PC-9 (cell line): ENCODE data around the gene TPK1. TPM values are rescaled to one million over a fixed set of nuclear protein-coding genes. Genes with fewer than 3 reads are reported as not detected.

Experiments used
- BruUV-seq: library from RNA; stranded (reverse); fragments of 400-500 nt; replicated peaks from 2 replicates; lab custom pipeline; 2021; lab: Mats Ljungman, UMichigan
- CTCF ChIA-PET: fragments of 300-600 bp; sonication (Branson Sonifier 250); formaldehyde crosslinking; loops from one replicate; lab custom pipeline; 2022; ENCODE audit warnings: antibody characterized with exemption; lab: Charles Lee
- POLR2A ChIA-PET: fragments of 300-600 bp; sonication (Branson Sonifier 250); formaldehyde crosslinking; loops from one replicate; lab custom pipeline; 2022; ENCODE audit warnings: antibody characterized with exemption; ENCODE audit not compliant: unreplicated experiment; lab: Charles Lee
- DNase-seq, 2 experiments: peaks; one replicate each; pipeline versions ENCODE4 v3.0.0 to v3.0.0-alpha.2; 2015 to 2022; ENCODE audit warnings: mixed read lengths in 1 of 2
- H2AFZ ChIP-seq: fragments of 200-600 bp; sonication (generic); 2 replicates; pipeline ENCODE4 v1.8.1; 2017; ENCODE audit warnings: antibody characterized with exemption
- H3F3A ChIP-seq: fragments of 200-600 bp; sonication (generic); 2 replicates; pipeline ENCODE4 v1.8.1; 2017; ENCODE audit warnings: antibody characterized with exemption, mild to moderate bottlenecking, low read depth; ENCODE audit not compliant: insufficient read depth
- H3K27ac ChIP-seq: fragments of 200-600 bp; sonication (generic); 2 replicates; pipeline ENCODE4 v1.6.1; 2016; ENCODE audit warnings: mixed run types
- H3K27me3 ChIP-seq: fragments of 200-600 bp; sonication (generic); 2 replicates; pipeline ENCODE4 v1.6.1; 2016; ENCODE audit warnings: low read depth, mixed run types; ENCODE audit not compliant: insufficient read depth
- H3K36me3 ChIP-seq: fragments of 200-600 bp; sonication (generic); 2 replicates; pipeline ENCODE4 v1.6.1; 2016; ENCODE audit warnings: low read depth, mixed run types
- H3K4me1 ChIP-seq: fragments of 200-600 bp; sonication (generic); replicated peaks from 2 replicates; pipeline ENCODE4 v1.6.1; 2016; ENCODE audit warnings: mixed run types; ENCODE audit not compliant: insufficient read depth
- H3K4me2 ChIP-seq: fragments of 200-600 bp; sonication (generic); 2 replicates; pipeline ENCODE4 v1.6.1; 2017; ENCODE audit warnings: mixed run types
- H3K4me3 ChIP-seq: fragments of 200-600 bp; sonication (generic); 2 replicates; pipeline ENCODE4 v1.6.1; 2016; ENCODE audit warnings: mixed run types
- H3K79me2 ChIP-seq: fragments of 200-600 bp; sonication (generic); 2 replicates; pipeline ENCODE4 v1.6.1; 2017; ENCODE audit warnings: low read depth, mixed run types
- H3K9me2 ChIP-seq: fragments of 200-600 bp; sonication (generic); 2 replicates; pipeline ENCODE4 v1.8.1; 2017; ENCODE audit warnings: mild to moderate bottlenecking; ENCODE audit not compliant: insufficient read depth
- H3K9me3 ChIP-seq: fragments of 200-600 bp; sonication (generic); 2 replicates; pipeline ENCODE4 v1.8.1; 2016; ENCODE audit warnings: low read depth; ENCODE audit not compliant: insufficient read depth
- H4K20me1 ChIP-seq: fragments of 200-600 bp; sonication (generic); 2 replicates; pipeline ENCODE4 v1.8.1; 2017; ENCODE audit not compliant: insufficient read depth
- CTCF ChIP-seq: fragments of 200-600 bp; sonication (generic); conservative IDR thresholded peaks from 2 replicates; pipeline ENCODE4 v1.6.1; 2017; ENCODE audit warnings: mixed run types, antibody characterized with exemption, mild to moderate bottlenecking, moderate library complexity
- EZH2 ChIP-seq: fragments of 200-600 bp; sonication (generic); IDR thresholded peaks from 2 replicates; pipeline ENCODE4 v1.8.0; 2017; ENCODE audit warnings: antibody characterized with exemption, low read depth
- intact Hi-C: fragments of 100-400 bp; cut with micrococcal nuclease; formaldehyde crosslinking; loops from one replicate; pipeline ENCODE4 v1.10.0; 2022; ENCODE audit not compliant: unreplicated experiment
- total RNA-seq: library from RNA; stranded (reverse); gene quantifications from 2 replicates; pipeline ENCODE4 v1.2.3, GENCODE V29; 2021

TPK1 gene
- total RNA-seq, 1 experiment from 2014 or later: 0.90 TPM

- H3K36me3 ChIP-seq: no peaks in the 10 kb centered on the region
- CTCF ChIA-PET: no interaction called here
- no peak overlapping the region for H3K27ac ChIP-seq
- no peaks in the 10 kb centered on the region for H3K27me3 ChIP-seq
- H3K9me2 ChIP-seq: no peaks in the 10 kb centered on the region
- no TSS peak for BruUV-seq
- POLR2A ChIA-PET: no interaction called here
- TF ChIP-seq EZH2: no peak
- TF ChIP-seq CTCF: no peak
- H2AFZ ChIP-seq: no peak overlapping the region
- no peak overlapping the region for H3K4me2 ChIP-seq
- no peaks in the 10 kb centered on the region for H3K4me1 ChIP-seq
- H4K20me1 ChIP-seq: no peaks in the 10 kb centered on the region
- no peak for DNase-seq
- intact Hi-C loops: no loop called here
- H3K9me3 ChIP-seq: no peaks in the 10 kb centered on the region
- H3K4me3 ChIP-seq: no peak overlapping the region
- no peaks in the 10 kb centered on the region for H3F3A ChIP-seq
- H3K79me2 ChIP-seq: no peaks in the 10 kb centered on the region
Observed at GRCh38 chr7:144771927-144772326, 63.9 kb downstream of the TPK1 start.

GRCh38 chr7:144771174-144771573, 64.7 kb downstream of the TPK1 start:
- no peak for DNase-seq
- no peaks in the 10 kb centered on the region for H3K9me2 ChIP-seq
- no peak for TF ChIP-seq CTCF
- TF ChIP-seq EZH2: no peak
- no peaks in the 10 kb centered on the region for H3F3A ChIP-seq
- no peaks in the 10 kb centered on the region for H3K4me1 ChIP-seq
- H3K9me3 ChIP-seq: no peaks in the 10 kb centered on the region
- CTCF ChIA-PET: no interaction called here
- no peaks in the 10 kb centered on the region for H4K20me1 ChIP-seq
- no peak overlapping the region for H2AFZ ChIP-seq
- no peak overlapping the region for H3K4me2 ChIP-seq
- no peaks in the 10 kb centered on the region for H3K79me2 ChIP-seq
- POLR2A ChIA-PET: interaction anchor here (0.5 kb wide), 1 partner anchor 32 kb away, joined by 3 read pairs; no protein-coding TSS in a partner anchor
- intact Hi-C loops: no loop called here
- no peak overlapping the region for H3K4me3 ChIP-seq
- no peaks in the 10 kb centered on the region for H3K27me3 ChIP-seq
- no peak overlapping the region for H3K27ac ChIP-seq
- BruUV-seq: no TSS peak
- no peaks in the 10 kb centered on the region for H3K36me3 ChIP-seq

- no peaks in the 10 kb centered on the region for H3K9me3 ChIP-seq
- H3K9me2 ChIP-seq: no peaks in the 10 kb centered on the region
- no peaks in the 10 kb centered on the region for H4K20me1 ChIP-seq
- H3K27ac ChIP-seq: no peak overlapping the region
- H2AFZ ChIP-seq: no peak overlapping the region
- ChIA-PET CTCF (no interaction called here), POLR2A (no interaction called here)
- no peak for TF ChIP-seq EZH2
- TF ChIP-seq CTCF: no peak
- H3K79me2 ChIP-seq: no peaks in the 10 kb centered on the region
- H3K4me1 ChIP-seq: no peaks in the 10 kb centered on the region
- no TSS peak for BruUV-seq
- no peak overlapping the region for H3K4me3 ChIP-seq
- intact Hi-C loops: no loop called here
- H3K27me3 ChIP-seq: no peaks in the 10 kb centered on the region
- H3F3A ChIP-seq: no peaks in the 10 kb centered on the region
- no peak overlapping the region for H3K4me2 ChIP-seq
- no peaks in the 10 kb centered on the region for H3K36me3 ChIP-seq
- no peak for DNase-seq
Observed at GRCh38 chr7:144769352-144769751, 66.5 kb downstream of the TPK1 start.
